Pons (tissue), 1 donor: ENCODE results near the gene FLCN.

Experiments used
- DNase-seq: peaks from one replicate; pipeline ENCODE4 v3.0.0-alpha.2; 2016; ENCODE audit warnings: low spot score

The FLCN gene

GRCh38 chr17:17235212-17236174 is 1.5 kb downstream of the FLCN start:
- DNase-seq = peak; percentile 26

- no peak for DNase-seq
Observed at GRCh38 chr17:17232303-17232621, 4.7 kb downstream of the FLCN start.

GRCh38 chr17:17231621-17232302 is 5.2 kb downstream of the FLCN start:
- no peak for DNase-seq

DNA sequence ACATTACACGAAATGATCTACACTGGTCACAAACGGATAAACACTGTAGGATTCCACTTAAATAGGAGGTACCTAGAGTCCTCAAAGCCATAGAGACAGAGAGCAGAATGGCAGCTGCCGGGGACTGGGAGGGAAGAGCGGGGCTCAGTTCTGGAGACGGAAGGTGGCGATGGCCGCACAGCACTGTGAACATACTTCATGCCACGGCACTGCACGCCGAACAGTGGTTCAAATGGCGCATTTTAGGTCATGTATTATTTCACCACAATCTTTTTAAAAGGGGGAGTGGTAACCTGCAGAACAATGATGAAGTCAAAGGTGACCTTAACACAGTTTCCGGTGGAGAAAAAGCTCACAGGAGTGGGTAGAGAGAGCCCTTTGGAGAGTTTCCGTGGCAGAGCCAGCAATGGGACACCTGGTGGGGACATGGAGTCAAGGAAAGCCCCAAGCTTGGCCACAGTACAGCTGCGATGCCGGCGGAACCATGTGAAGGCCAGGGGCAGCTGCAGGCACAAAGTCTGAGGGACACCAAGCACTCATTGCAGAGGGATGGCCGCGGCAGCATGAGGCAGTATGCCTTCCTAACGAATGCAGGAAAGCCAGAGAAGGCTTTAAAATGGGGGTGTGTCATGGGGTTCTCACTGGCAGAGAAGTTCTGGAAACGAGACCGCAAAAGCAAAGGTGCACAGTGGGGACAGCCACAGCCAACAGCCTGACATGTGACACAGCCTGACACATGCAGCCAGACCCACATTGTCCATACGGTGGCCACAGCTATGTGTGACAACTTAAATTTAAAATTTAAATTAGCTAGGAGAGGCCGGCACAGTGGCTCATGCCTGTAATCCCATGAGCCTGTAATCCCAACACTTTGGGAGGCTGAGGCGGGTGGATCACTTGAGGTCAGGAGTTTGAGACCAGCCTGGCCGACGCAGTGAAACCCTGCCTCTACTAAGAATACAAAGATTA is 7.3 kb downstream of the FLCN start:
- DNase-seq = no peak

GRCh38 chr17:17228521-17229279 is 8.3 kb downstream of the FLCN start:
- DNase-seq = no peak

DNA sequence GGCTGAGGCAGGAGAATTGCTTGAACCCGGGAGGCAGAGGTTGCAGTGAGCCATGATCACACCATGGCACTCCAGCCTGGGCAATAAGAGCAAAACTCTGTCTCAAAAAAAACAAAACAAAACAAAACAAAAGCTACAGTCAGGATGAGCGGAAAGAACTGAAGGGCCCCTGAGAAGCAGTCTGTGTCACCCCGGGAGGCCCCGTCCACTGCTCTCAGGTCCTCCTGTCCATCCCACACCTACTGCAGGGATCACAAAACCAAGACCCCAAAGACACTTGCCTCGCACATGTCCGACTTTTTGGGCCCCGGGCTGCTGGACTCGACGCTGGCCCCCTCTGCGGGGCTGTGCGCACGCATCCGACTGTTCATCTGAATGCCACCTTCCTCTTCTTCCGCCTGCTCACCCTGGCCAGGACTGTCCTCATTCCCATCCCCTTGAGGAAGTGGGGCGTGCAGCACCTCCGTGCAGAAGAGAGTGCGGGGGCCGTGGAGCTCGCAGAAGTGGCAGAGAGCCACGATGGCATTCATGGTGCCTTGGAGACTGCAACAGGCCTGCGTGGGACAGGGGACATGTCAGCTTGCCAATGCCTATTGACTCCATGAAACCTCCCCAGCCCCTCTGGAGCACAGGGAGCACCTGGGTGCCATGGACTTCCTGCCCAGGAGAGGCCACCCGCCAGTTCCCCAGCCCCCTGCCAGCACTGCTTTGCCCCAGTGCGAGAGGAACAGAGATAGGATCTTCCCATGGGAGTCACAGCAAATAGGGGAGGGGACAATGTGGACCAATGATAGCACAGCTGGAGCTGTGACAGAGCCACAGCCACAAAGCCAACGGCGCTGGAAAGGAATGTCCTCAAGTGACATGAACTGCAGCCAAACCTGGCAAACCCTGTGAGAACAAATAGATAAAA is 9.1 kb downstream of the FLCN start:
- no peak for DNase-seq

GRCh38 chr17:17226451-17227265 is 10.3 kb downstream of the FLCN start:
- no peak for DNase-seq

DNA sequence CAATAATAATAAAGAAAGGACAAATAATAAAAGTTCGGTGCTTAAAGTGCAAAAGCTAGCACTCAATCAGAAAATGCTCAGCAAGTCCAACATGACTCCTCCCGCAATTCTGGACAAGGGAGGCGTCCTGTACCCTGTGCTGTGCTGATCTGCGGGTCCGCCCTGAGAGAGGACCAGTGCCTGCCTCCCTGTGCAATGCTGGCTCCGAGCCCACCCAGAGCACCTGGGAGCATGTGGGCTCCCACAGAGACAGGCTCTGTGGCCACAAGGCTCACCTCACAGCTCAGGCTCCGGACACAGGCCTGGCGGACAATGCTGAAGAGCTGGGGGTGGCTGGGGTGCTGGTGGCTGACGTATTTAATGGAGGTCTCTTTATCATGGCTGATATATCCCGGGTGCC is 11.1 kb downstream of the FLCN start:
- no peak for DNase-seq

DNA sequence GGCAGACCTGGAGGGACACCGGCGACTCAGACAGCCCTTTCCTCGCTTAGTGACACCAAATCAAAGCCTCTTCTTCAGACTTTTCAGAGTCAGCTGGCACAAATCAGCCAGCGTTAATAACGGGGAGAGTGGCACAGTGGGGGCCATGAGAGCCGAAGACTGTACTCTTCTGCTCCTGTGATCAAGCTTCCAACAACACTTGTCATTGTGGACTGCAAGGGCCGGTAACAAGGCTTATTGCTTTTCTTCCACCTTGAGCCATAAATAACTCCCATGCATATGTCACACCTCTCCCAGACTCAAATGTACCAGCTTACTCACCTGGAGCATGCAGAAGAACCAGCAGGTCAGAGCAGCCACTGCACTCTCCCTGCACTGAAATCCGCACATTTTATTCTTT is 12.8 kb downstream of the FLCN start:
- no peak for DNase-seq

DNA sequence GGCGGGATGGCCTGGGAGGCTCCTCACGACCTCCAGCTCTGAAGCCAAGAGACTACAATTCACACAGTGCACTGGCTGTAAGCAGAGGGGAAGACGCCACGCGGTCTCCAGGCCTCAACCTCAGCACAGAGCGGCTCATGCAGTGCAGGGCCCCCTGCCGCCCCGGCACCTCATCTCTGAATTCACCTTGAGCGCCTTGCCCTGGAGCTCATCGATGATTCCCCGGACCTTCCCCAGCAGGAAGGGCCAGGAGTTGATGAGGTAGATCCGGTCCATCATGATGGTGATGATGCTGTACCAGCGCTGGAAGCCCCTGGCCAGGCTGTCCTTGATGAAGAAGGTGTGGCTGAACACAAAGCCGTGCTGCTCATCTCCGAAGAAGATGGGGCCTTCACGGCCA is 13.2 kb downstream of the FLCN start:
- DNase-seq = no peak

DNA sequence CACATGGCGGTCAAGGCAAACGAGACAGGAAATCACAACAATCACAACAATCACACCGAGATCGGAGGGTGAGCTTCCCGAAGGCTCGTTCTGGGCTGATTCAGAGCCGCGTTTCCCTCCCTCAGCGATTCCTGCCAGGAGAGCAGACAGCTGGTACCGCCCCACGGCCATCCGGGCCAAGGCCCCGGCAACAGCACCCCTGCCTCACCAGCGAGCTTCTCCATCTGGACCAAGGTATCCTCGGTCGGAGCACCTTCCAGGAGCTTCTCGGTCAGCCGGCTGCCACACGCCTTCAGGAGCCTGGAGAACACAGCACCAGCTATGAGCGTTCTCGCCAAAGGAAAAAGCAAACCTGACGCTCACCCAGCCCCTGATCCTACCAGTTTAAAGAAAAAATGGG is 15.6 kb downstream of the FLCN start:
- DNase-seq = no peak

DNA sequence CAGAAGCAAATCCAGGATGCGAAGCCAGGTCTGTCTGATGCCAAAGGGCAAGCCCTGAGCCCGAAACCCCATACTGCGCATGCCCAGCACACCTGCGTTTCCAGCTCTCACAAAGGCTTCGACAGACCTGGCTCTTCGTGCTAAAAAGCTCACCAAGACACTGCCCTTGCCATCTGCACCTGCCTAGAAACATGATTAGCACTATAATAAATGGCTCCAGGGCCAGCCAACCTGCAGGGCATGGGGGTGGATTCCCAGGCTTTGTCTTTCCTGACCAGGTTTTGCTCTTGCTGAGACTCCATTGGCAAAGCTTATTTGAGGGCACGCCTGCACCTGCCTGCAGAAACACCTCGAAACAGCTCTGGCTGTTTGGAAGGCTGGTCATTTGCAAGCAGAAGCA is 16.4 kb downstream of the FLCN start:
- no peak for DNase-seq

DNA sequence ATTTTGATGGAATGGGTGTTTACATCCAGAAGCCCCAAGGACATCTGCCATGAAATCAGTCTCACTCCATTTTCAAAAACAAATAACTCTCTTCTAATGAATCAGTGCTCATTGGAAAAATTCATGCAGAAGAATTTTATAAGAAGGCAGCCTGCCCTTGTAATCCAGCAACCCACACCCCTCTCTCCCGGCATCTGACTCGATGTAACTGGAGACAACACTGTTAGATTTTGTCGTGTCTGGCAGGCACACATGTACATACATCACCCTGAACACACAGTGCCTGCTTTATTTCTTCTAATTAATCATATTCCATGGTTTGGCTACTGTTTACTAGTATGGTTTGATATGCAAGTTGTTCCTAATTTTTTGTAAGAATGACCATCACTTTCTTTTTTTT is 19.0 kb downstream of the FLCN start:
- no peak for DNase-seq

- DNase-seq = no peak
Observed at GRCh38 chr17:17216776-17217175, 20.2 kb downstream of the FLCN start.

GRCh38 chr17:17216236-17216635 is 20.7 kb downstream of the FLCN start:
- DNase-seq = no peak

- DNase-seq = no peak
Observed at GRCh38 chr17:17215575-17215974, 21.4 kb downstream of the FLCN start.

DNA sequence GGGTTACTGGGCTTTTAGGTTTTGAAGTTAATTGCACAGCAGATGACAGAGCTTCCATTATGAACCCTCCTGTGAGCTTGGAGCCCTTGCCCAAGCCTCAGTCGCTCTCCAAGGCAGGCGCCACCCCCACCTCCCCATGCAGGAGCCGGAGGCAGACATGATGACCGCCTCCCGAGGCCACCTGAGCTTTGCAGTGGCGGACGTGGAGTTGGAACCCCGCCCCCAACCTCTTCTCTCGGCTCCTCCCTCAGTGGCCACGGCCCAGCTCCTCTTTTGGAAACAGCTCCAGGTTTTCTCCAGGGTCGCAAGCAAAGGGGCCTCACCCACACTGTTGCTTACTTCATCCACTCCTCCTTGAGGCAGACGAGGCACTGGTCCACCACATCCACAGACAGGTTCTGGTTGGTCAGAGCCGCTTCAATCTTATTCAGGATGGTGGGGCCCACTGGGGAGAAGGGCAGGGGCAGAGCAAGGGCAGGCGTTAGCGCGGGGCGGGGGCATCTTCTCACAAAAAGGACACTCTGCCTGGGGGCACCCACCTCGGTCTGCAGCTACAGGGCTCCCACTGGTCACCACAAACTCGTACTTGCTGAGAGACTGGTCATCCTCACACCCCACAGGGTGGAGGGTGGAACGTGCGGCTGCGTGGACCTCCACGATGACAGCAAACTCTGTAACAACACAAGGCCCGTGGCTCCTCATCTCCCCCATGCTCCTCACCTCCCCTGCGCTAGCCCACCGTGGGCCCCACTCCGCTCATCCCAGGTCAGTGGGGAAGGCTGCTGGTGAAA is 22.1 kb downstream of the FLCN start:
- no peak for DNase-seq

GRCh38 chr17:17213775-17214174 is 23.2 kb downstream of the FLCN start:
- DNase-seq = no peak

DNA sequence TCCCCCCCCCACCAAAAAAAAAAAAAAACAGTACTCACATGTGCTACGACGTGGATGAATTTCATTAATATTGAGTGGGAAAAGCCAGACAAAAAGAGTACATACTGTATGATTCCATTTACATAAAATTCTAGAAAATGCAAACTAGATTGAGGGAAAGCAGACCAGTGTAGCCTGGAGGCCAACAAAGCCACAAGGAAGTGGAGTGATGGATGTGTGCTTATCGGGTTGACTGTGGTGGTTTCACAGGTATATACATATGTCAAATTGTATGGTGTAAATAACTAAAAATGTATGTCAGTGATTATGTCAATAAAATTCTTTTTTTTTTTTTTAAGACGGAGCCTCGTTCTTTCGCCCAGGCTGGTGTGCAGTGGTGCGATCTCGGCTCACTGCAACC is 29.0 kb downstream of the FLCN start:
- no peak for DNase-seq
